HuH-7.5 (cell line): ENCODE measurements around the gene FSTL4.
"Not testable (repeated sequence)": the region's sequence is repeated elsewhere in the genome, so short reads cannot be mapped to it uniquely, and the experiment has no call there.

Source experiments
- DNase-seq: peaks from one replicate; pipeline ENCODE4 v3.0.0; 2011; ENCODE audit warnings: low spot score

Gene FSTL4

DNA sequence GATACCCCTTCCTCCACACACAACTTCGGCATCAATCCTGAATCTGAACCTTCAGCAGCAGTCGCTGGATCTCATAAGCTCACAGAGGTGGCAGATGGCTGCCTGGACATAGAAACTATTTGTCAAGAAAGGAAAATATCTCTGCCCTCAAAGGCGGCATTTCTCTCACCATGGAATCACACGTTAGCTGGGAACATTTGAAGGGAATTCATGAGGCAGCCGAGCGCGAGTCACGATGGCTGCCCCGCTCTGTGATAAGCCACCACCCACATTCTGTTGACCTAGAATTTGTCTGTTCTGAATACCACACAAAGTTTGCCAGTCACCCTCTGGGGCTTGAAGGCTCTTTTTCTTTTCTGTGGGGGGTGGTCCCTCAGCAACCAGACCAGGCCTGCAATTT is 157.9 kb downstream of the FSTL4 start:
- DNase-seq = no peak

DNA sequence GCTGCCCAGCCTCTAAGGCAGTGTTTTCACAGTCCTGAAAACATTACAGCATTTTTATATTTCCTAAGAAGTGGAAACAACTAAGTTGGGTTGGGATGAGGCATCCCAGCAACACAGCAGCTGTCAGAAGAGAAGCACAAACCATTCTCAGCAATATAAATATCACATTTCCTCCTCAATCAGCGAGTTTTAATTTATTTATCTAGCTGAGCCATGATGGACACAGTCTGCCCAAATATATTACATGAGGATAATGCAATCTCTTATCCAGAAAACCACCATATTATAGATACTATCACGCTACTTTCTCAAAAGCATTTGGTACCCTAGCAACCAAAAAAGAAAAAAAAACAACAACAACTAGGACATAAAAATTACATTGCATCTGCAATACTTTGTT is 158.5 kb downstream of the FSTL4 start:
- DNase-seq = no peak

DNA sequence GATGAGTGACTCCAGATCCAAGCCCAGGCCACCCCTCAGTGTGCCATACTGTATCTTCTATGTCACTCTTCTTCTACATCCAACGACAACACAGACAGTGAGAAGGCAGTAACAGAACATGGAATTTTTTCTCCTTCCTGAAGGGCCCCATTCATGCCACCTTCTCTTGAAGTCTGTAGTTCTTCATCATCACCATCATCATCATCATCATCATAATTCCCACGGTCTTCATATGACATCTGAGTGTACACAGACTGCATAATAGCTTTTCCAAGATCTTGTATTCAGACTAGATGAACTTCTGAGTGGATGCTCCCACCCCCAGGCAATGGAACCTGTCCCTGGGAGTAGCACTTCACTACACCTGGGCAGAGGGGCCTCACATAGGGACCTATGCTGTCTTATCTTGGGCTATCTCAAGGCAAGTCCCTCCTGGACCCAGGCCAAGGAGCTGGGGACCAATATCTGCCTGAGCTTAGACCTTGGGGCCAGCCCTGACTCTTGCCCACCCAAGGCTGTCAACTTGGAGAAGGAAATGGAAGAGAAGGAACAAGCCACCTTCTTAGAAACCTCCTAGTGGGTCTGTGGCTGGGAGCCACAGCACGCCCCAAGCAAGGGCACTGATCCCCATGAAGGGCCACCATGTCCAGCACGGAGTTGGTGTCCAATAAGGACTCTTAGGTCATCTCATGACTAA is 159.1 kb downstream of the FSTL4 start:
- no peak for DNase-seq

DNA sequence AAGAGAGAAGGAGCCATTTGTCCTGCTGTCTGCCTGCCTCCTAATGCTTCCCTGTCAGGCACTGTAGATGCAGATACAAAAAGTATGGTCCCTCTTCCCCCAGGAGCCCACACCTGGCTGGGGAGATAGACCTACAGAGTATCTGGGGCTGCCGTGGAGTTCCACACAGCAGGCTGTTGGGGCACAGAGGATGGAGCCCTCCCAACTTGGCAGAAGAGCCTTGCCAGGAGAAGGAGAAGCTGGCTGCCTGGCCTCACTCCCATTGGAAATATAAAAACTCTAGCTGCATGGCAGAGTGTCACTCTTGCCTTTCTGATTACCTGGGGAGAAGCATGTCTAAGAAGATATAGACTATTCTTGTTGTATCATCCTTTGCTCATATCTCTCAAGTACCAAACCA is 160.4 kb downstream of the FSTL4 start:
- no peak for DNase-seq

DNA sequence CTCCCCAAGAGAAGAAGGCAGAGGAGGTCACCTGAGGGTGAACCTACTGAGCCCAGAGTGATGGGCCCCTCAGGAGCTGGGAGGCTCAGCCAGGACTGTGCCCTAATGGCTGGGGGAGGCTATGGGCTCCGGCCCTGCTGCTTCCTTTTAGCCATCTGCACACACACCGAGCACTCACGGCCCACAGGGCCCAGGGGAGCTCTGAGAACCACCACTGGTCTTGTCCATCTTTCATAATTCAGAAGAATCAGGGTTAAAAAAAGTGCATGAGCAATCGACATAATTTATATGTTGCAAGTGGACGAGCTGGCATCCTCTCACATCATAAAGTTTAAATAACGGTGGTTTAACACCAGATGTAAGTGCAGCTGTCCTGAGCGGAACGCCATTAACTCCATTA is 162.1 kb downstream of the FSTL4 start:
- DNase-seq = no peak

DNA sequence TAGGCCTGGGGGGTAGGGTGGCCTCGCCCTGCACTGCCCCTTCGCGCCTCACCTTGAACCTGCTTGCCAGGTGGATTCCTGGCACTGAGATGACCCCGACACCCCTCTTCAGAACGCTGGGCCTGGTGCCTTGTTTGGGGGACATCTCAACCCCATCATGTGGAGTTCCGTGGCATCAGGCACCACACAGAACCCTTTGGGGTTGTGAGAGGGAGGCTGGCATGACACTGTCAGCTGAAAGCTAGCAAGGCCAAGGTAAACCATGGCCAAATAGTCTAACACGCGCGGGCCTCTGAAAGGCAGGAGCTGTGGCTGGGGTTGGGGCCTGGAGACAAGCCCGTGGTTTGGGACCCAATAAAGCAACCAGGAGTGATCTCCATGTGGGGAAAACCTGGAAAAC is 163.2 kb downstream of the FSTL4 start:
- no peak for DNase-seq

DNA sequence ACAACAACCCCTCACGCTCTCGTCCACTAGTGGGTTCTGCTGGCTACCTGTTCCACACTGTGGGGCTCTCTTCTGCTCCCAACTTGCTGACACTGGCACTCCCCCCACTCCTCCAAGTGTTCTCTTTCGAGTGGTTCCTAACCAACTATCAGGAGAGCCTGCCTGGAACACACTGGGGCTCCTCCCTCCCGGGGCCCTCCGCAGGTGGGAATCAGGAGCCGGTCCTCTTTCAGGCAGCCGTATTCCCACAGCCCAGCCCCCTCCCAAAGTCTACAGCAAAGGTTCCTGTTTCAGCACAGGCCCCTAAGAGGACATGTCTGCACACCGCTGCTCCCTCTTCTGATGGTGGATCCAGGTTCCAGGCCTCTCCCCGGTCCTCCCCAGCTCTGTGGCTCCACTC is 165.9 kb downstream of the FSTL4 start:
- DNase-seq = no peak

DNA sequence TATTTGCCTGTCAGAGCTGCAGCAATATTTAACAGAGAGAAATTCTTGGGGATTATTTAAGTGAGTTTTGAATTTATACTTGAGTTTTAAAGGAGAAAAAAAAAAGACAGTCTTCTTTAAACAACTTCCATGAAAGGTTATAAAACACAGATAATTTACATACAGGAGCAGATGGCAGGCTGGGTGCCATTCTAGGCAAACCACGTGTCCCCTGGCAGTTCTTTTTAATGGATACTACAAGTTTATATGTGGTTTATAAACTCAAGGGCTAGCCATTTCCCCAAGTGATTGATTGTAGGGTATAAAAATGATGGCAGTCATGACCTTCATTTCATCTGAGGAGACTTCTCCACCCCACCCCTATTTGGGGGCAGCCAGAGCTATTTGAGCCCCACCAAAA is 166.6 kb downstream of the FSTL4 start:
- DNase-seq = no peak

DNA sequence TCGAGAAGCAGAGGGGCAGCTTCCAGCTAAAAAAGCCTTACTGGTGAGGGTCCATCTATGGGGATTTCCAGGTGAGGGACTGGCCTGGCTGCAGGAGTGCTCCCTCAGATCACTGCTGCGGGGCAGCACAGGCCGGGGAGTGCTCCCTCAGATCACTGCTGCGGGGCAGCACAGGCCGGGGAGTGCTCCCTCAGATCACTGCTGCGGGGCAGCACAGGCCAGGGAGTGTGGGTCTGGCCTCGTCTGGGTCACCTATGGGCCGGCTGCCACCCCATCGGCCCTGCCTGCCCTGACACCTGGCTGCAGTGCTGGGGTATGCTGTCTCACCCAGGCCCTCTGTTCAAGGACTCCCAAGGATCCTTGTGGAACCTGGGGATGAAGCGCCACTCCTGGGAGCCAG is 167.1 kb downstream of the FSTL4 start:
- not testable (repeated sequence) for DNase-seq

DNA sequence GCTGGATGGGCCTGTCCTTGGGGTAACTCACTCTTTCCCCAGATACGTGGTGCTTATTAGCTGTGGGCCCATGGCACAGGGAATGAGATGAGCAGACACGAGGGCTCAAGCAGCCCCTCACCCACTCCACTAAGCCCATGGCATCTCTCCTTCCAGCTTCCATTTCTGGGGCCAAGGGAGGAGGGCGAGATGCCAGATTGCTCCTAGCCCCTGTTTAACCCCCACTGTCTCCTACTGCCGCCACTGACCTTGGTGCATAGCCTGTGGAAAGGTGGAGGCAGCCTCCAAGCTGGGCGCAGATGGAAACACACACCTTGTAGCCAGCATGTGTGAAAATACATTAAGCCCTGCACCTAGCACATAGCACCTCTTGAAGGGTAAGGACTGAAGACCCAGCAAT is 167.6 kb downstream of the FSTL4 start:
- DNase-seq = no peak

DNA sequence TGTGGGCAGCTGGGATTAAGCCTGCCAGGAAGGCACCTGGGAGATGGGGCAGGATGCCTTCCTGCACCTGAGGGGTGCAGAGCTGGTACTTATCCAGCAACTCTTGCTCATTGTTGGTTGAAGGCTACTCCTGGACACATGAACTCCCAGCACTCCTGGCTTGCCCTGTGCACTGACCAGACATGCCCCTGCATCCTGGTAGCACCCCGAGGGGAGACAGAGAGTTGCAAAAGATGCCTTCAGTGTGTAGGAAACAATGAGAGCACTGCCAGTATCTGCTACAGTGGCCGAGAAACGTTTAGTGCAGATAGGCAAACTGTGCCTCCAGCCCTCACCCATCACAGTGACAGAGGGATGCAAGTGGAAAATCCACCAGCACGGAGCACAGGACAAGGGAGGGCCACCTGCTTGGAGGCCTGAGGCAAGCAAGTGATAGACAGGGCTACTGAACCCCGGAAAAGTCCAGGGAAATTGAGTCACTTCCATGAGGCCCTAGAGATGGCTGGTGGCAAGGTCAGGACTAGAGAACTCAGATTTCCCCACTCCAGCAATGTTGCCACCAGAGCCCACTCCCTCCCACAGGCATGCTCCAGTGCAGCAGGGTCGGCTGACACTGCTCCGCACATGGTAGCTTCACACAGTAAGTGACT is 171.1 kb downstream of the FSTL4 start:
- no peak for DNase-seq

DNA sequence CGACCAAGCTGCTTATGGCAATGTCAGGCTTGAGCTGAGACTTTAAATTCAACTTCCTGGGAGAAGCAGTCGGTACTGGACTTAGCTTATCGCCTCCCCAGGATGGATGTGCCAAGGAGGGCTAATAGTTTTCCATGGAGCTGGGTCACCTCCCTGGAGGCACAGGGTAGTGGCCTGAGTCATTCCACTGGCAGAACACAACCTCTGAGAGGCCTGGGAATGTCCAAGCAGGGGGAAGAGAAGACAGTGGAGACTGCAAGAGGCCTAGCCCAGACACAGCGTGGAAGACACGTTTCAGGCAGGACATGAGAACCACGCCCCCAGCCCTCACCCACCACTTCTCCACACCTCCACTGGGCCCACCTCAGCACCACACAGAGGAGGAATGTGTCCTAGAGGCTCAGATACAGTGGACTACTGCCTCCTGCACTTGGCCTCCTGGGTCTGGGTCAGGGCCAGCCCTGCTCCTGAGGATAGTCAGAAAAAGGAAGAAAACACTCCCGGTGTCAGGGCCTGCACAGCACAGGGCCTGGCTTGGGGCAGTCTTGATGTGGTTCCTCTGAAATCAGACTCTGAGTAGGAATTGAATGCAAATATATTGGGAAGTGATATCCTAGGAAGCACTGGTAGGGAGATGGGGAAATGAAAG is 171.8 kb downstream of the FSTL4 start:
- DNase-seq = no peak

DNA sequence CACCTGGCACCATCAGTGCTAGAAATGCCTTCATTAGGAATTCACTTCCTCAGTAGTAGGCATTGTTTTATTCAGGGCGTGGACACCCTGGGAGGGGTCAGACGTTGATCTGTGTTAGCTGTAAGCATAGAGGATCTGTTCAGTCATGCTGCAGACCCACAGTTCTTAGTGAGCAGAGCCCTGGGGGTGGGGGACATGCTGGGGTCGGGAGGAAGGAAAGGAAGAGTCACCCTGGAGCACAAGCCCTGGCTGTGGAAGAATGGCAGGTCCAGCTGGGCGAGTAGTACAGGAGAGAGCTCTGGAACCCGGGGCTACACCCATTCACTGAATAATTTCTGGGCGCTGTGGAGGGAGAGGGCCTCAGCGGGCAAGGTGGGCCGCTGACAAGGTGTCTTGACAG is 172.5 kb downstream of the FSTL4 start:
- no peak for DNase-seq

DNA sequence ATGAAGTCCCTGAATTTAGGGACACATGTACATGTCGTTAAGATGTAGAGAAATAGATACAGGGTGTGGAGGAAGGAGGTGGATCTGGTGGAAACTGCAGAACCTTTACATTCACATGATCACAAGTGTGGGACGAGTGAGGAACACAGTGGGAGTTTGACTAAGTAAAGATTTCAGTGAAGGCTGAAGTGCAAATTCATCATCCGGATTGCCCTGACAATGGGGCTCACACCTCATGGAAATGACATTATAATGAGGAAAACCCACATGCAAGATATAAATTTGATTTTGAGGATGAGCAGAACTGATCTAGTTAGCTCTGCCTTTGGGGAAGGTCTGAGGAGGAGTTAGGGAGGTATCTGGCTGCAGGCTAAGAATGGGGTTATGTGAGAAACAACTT is 173.9 kb downstream of the FSTL4 start:
- no peak for DNase-seq

DNA sequence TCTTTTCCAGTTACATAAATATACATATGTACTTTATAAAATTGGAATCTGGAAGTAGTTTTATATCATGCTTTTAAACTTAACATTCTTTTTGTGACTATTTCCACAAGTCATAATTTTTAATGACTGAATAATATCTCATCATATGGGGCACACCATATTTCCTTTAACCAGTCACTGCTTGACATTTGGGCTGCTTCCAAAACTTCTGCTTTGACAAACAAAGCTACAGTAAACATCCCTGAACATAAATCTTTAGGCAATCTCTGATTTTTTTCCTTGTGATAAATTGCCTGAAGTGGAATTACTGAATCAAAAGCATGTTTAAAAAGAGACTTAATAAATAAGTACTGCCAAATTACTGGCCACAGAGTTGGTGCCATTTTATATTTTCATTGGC is 178.0 kb downstream of the FSTL4 start:
- no peak for DNase-seq

DNA sequence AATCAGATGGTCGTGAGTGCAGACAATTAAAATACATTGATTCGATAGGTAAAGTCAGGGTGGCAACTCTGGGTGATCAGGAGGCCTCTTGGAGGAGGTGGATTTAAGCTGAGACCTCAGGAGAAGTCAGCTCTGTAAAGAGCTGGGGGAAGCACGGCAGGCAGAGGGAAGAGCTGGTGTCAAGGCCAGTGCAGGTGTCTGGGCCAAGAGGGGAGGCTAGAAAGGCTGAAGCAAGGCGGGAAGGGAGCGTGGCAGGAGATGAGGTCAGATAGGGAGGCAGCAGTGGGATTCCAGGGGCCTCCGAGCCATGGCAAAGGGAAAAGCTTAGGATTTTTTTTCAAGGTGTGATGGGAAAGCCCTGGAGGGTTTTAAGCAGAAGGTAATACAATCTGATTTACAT is 178.7 kb downstream of the FSTL4 start:
- no peak for DNase-seq

DNA sequence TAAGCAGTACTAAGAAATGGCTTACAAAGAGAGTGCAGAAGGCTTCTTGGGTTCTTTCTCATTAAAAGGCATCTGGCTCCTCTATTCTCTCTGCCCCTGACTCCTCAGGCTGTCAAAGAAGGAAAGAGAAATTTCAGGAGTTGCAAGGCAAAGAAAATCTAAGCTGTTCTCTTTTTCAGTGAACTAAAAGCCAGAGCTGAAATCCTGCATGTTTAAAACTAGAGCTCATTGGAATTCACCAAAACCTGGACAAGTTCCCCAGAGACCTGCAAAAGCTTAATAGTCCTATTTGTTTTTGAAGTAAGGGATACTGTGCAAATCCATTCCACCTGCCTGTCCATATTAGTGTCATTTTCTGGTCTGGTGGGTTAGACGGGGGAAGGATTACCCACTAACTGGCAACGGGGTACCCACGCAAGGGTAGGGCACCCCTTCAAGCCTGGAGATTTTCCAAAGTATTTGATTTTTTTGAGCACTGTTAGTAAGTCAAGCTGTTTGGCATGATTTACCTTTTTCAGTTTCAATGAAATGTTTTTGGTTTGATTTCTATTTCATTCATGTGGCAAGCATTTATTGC is 179.3 kb downstream of the FSTL4 start:
- DNase-seq = no peak

DNA sequence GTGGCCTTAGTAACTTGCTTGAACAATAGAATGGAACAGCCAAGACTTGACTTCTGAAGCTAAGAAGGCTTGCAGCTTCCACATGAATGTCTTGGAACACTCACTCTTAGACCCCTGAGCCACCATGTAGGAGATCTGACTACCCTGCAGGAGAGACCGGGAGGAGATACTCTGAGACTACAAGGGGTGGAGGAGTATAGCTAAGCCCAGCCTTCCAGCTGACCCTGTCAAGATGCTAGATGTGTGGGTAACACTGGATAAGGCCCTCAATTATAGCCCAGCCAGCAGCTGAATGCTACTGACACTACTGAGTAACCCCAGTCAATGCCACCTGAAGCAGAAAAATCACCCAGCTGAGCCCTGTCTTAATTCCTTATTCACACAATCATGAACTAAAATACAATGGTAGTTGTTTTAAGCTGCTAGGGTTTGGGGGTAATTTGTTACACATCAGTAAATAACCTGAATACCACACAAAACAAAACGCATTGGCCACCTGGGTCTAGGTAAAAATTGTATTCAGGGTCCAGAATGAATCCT is 180.9 kb downstream of the FSTL4 start:
- no peak for DNase-seq

DNA sequence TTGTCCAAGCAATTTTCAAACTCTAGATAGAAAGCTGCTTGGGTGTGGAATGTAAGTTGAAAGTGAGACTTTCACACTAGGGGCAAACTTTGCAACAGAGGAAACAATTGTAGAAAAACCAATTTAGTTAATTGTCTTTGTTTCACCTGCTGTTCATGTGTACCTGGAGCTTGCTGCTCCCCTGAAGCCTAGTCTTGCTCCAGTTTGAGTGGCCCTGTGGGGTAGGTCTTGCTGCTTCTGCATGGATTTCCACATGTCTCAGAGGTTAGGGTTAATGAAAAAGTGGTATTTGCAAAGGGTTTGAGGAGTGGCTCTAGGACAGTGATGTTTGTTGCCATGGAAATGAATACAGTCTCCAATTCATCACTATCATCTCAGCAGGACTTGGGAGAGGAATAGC is 182.2 kb downstream of the FSTL4 start:
- no peak for DNase-seq

DNA sequence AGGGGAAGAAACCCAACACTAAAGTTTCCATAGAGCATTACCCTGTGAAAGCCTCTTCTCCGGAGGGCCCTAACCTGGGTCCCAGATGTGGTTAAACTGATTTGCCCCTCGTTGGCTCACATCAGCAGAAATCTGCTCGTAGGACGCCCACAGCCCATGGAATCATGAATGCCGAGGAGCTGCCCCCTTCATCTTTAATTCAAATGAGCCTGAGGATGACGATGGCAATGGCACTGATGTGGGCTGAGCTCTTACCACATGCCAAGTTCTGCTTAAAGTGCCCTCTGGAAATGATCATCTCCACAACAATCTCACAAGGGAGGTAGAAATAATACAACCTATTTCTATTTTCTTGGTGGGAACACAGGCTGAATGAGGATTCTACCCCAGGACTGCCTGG is 183.3 kb downstream of the FSTL4 start:
- no peak for DNase-seq

DNA sequence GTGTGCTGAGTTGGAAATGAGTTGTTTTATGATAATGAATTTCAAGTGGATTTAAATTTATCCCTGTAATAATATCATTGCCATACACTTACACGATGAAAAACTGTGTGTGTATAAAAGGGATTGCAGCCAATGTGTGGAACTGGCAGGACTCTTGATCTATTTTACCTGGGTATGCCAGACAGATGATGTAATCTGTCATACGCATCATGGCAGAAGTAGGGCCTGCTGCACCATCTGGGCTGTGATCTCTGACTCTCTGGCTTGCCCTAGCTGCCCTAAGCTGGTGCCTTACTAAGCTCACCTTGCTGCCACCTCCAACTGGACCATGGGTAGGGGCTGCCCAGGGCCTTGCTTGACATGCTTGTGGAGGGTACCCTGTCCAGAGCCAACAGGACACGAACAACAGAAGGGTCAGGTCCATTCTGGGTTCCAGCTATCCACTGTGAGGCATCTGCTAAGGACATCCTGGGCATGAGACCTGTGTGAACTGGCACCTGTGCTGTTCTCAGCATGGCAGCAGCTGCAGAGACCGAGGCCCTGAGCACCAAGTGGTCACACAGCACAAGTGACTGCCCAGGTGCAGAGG is 184.2 kb downstream of the FSTL4 start:
- DNase-seq = no peak

DNA sequence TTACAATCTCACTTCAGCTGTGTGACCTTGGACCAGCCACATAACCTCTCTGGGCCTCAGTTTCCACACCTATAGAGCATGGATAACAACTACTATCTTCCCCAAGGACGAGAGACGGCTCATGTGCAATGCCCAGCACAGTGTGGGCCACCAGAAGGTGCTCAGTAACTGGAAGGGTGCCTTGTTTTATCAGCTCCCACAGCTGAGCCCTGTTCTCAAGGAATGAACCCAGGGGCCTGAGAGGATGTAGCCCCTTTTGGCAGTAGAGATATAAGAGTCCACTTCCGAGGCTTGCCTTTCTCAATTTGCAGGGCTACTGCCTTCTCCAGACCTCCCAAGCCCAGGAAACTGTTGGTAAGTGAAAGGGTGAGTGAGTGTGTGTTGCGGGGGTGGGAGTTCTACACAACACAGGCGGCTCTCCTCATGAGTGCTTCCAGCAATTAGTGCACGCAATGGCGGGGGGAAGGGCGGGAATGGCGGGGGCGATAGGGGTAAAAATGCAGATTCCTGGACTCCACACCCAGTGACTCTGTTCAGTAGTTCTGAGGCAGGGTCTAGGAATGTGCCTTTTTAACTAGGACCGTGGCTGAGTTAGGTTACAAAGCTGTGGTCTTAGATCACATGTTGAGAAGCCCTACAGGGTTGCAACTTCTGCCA is 185.1 kb downstream of the FSTL4 start:
- DNase-seq = no peak
